Epithelial cell of esophagus (primary cell): ENCODE results near the gene ABLIM1.

ENCODE experiments used
- DNase-seq: peaks from one replicate; pipeline ENCODE4 v3.0.0; 2010; ENCODE audit warnings: low read depth
- H3K4me3 ChIP-seq: 2 replicates; pipeline ENCODE4 v1.5.1; 2011; ENCODE audit warnings: mild to moderate bottlenecking, low read length, control low read depth
- TF ChIP-seq, protein P1 (sequence below): IDR thresholded peaks from 2 replicates; pipeline ENCODE4 v1.5.1; 2011; ENCODE audit warnings: low read depth, mild to moderate bottlenecking, low read length, control low read depth, inconsistent platforms; ENCODE audit not compliant: insufficient read depth; ENCODE audit errors: missing control alignments

The ABLIM1 gene

DNA sequence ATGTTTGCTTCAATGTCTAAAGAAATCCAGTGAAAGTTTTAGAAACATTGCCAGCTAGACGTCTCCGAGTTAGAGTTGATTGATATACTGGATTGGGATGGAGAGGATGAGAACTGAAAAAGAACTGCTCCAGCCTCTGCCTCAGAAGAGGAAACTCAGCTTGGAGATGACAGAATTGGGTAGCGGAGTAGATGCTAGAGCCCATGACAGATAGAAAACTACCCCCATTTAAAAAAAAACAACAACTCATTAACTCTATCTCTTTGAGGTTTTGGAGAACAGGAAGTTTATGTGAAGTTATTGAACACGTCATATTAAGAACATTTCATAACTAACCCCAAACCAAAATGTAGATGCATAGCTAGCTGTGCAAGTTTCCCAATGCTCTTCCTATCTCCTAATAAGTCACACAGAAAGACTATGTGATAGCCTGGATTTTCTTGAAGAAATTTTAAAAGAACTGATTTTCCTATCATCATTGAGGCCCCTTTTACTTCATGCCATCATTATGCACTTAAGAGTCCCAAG is 225.4 kb downstream of the ABLIM1 start:
- TF ChIP-seq, protein P1, sequence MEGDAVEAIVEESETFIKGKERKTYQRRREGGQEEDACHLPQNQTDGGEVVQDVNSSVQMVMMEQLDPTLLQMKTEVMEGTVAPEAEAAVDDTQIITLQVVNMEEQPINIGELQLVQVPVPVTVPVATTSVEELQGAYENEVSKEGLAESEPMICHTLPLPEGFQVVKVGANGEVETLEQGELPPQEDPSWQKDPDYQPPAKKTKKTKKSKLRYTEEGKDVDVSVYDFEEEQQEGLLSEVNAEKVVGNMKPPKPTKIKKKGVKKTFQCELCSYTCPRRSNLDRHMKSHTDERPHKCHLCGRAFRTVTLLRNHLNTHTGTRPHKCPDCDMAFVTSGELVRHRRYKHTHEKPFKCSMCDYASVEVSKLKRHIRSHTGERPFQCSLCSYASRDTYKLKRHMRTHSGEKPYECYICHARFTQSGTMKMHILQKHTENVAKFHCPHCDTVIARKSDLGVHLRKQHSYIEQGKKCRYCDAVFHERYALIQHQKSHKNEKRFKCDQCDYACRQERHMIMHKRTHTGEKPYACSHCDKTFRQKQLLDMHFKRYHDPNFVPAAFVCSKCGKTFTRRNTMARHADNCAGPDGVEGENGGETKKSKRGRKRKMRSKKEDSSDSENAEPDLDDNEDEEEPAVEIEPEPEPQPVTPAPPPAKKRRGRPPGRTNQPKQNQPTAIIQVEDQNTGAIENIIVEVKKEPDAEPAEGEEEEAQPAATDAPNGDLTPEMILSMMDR = no peak
- DNase-seq = no peak
- H3K4me3 ChIP-seq = no peak overlapping the region

DNA sequence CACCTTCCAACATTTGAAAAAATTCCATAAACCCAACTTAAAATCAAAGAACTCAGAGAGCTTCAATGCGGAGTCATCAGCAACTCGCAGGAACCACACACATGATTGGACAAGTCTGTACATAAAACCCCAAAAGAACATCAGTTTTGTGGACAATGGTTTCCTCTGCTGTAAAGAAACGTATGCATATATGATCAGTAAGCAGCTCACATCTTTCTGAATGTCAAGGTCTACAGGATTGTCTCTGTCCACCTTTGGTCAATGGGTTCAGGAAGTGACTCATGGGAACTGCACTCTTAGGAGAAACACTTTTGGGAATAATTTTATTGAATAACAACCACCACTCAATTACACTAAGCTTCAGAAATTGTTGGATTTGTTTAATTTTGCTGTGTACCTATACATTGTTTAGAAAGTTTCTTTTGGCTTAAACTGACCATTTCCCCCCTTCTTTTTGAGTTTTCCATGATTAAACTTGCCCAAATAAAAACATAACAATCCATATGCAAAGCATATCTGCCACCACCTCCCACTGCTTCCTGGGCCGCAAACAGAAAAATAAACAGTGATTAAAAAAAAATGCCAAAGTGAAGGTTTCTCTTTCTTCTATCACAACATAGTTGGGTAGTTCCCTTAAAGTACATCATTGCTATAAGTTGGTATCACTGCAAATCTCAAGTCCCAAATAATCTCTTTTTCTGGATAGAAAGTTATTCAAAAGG is 226.5 kb downstream of the ABLIM1 start:
- peak; percentile 55 for DNase-seq
- H3K4me3 ChIP-seq = no peak overlapping the region
- TF ChIP-seq, protein P1 = no peak

DNA sequence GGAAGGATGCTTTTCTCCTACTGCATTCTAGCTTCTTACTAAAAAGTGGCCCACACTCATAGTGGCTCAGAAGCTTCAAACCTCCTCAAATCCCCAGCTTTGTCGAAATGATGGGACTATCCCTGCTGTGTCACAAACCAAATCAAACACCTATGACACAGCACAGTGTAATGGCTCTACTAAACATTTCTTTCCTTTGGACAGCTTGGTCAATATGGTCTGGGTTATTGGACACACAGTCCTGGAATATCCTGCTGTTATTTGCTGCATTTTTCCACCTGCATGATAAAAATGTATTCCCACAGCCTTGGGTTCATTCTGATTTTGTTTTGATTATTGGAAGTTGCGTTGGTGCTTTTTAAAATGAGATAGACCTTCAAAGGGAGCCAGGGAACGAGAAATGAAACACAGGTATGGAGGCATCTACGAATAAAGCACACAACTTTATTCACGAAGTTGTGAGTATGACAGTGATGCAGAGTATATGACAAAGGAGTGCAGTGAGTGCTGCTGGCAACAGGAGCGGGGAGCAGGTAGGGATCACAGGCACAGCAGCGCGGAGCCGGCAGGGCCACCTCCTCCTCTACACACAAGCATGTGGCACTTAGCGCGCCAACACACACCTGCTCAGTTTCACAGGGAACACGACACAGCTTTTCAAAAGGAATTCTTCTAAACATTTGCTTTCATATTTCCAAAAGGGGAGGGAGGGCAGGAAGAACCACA is 227.2 kb downstream of the ABLIM1 start:
- H3K4me3 ChIP-seq = no peak overlapping the region
- no peak for DNase-seq
- TF ChIP-seq, protein P1 = no peak

DNA sequence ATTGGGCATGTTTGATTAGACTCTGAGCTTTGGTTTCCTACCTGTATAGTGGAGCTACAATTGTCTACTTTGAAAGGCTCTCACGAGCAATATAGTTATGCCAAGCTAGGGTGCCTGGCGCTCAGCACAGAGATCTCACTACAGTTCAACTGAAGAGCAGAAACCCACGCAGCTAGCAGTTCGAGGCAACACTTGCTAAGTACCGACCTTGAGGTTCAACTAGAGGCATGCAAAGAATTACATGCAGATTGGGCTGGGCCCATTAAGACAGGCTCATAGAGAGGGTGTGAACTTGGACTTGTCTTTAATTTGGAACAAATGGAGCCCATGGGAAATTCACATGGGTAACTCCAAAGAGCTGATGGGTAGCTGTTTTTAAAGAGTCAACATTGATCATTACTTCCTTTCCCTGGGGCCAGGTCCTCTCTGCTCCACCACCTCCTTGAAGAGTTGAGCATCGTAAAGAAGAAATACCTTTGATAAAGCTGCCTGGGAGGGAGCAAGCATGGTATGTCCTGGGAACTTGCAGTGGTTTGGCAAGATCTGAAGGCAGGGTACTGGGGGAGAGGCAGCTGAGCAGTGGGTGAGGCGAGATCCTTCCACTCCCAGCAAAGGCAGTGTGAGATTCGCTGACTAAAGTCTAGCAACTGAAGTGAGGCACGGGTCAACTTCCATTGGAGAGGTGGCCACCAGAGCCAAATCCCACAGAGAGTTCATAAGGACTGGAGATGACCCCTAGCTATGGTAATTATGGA is 228.3 kb downstream of the ABLIM1 start:
- H3K4me3 ChIP-seq = no peak overlapping the region
- TF ChIP-seq, protein P1 = no peak
- no peak for DNase-seq

DNA sequence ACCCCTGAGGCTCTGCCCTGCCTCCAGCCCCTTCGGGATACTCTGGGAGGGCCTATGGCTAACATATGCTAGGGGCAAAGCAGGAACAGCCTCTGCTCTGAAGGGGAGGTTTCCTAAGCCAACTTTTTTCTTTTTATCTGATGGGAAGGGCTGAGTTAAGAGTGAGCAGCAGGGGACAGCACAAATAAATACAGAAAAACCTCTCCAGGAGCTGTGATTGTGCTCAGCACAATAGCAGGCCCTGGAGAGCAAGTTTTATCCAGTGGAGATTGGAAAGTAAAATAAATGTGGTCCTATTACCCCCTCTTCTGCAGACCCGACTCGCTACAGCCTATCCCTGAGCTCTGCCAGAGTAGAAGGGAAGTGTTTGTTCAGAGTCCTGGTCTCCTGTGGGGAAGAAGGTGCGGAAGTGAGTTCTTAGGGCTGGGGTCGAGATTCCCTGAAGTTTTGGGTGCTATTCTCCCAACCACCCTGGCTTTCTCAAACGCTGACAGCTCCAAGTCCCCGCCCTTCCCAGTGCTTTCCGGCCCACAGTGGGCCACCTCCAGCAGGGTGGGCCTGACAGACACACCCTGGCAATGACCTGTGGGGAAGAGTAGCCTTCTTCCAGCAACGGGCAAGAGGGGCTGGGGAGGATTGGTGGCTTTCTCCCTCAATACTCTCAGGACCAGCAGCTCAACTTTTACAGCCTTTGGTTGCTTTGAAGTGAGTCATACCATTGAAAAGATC is 230.8 kb downstream of the ABLIM1 start:
- DNase-seq = no peak
- H3K4me3 ChIP-seq = no peak overlapping the region
- TF ChIP-seq, protein P1 = no peak

DNA sequence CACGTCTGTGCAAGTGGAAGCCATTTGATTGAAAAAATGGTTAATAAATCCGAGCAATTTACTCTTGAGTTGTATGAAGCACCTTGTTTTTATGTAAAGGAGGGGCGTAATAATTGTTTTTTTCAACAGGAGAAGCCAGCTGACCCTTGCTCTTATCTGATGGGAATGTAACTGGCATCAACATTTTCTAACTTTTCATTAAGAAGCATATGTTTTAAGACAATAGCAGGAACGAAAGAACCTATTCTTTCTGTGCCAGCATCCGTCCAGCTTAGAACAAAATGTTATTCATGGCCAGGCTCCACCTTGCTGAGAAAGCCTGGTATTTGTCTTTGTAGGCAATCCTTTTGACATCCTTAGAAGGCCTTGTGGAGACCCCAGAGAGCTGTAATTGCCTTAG is 231.6 kb downstream of the ABLIM1 start:
- DNase-seq = no peak
- H3K4me3 ChIP-seq = no peak overlapping the region
- TF ChIP-seq, protein P1 = no peak
